Loucy (cell line): ENCODE measurements around the gene IER3.

Experiments used
- H2AFZ ChIP-seq: fragments of 200-600 bp; sonication (generic); 2 replicates; pipeline ENCODE4 v1.6.0; 2016; ENCODE audit warnings: antibody characterized with exemption, mild to moderate bottlenecking, low read length, moderate library complexity
- H3F3A ChIP-seq: fragments of 200-600 bp; 2 replicates; pipeline ENCODE4 v1.6.0; 2016; ENCODE audit warnings: antibody characterized with exemption, low read depth, mild to moderate bottlenecking
- H3K27me3 ChIP-seq: fragments of 200-600 bp; sonication (generic); 2 replicates; pipeline ENCODE4 v1.6.1; 2014; ENCODE audit warnings: low read length, mild to moderate bottlenecking; ENCODE audit not compliant: insufficient read depth, poor library complexity, severe bottlenecking
- H3K36me3 ChIP-seq: fragments of 200-600 bp; sonication (generic); 2 replicates; pipeline ENCODE4 v1.6.1; 2016; ENCODE audit warnings: low read length; ENCODE audit not compliant: insufficient read depth
- H3K4me1 ChIP-seq: fragments of 200-600 bp; sonication (generic); 2 replicates; pipeline ENCODE4 v1.5.1; 2014; ENCODE audit warnings: low read length, mild to moderate bottlenecking; ENCODE audit not compliant: insufficient read depth, poor library complexity, severe bottlenecking
- H3K4me2 ChIP-seq: fragments of 200-600 bp; sonication (generic); 2 replicates; pipeline ENCODE4 v1.6.0; 2014; ENCODE audit warnings: antibody characterized with exemption, low read length, low read depth, mild to moderate bottlenecking; ENCODE audit not compliant: poor library complexity, severe bottlenecking
- H3K4me3 ChIP-seq: fragments of 200-600 bp; sonication (generic); 2 replicates; pipeline ENCODE4 v1.5.1; 2014; ENCODE audit warnings: low read length, mild to moderate bottlenecking, mixed read lengths; ENCODE audit not compliant: poor library complexity, severe bottlenecking
- H3K79me2 ChIP-seq: fragments of 200-600 bp; sonication (generic); 2 replicates; pipeline ENCODE4 v1.6.1; 2014; ENCODE audit warnings: low read length; ENCODE audit not compliant: insufficient read depth
- H3K9ac ChIP-seq: fragments of 200-600 bp; sonication (generic); 2 replicates; pipeline ENCODE4 v1.6.0; 2014; ENCODE audit warnings: mild to moderate bottlenecking, low read depth, low read length, moderate library complexity; ENCODE audit not compliant: poor library complexity, severe bottlenecking
- H3K9me2 ChIP-seq: fragments of 200-600 bp; sonication (generic); replicated peaks from 2 replicates; pipeline ENCODE4 v1.6.1; 2016; ENCODE audit warnings: low read depth, low read length, mixed read lengths
- H3K9me3 ChIP-seq: fragments of 200-600 bp; sonication (generic); 2 replicates; pipeline ENCODE4 v1.6.1; 2014; ENCODE audit warnings: mild to moderate bottlenecking, antibody characterized with exemption, low read length, low read depth; ENCODE audit not compliant: insufficient read depth
- H4K20me1 ChIP-seq: fragments of 200-600 bp; sonication (generic); 2 replicates; pipeline ENCODE4 v1.6.0; 2014; ENCODE audit warnings: antibody characterized with exemption, low read length, mild to moderate bottlenecking; ENCODE audit not compliant: insufficient read depth, poor library complexity, severe bottlenecking
- CTCF ChIP-seq: fragments of 200-600 bp; sonication (generic); conservative IDR thresholded peaks from 2 replicates; pipeline ENCODE4 v1.5.1; 2014; ENCODE audit warnings: mild to moderate bottlenecking, antibody characterized with exemption, low read length
- EZH2phosphoT487 ChIP-seq: fragments of 200-600 bp; IDR thresholded peaks from 2 replicates; pipeline ENCODE4 v1.6.1; 2018; ENCODE audit warnings: antibody characterized with exemption, mild to moderate bottlenecking, moderate library complexity, borderline replicate concordance

The IER3 gene

GRCh38 chr6:30774701-30775100, 30.4 kb upstream of the IER3 start:
- no peaks in the 10 kb centered on the region for H3F3A ChIP-seq
- H4K20me1 ChIP-seq, result no peaks in the 10 kb centered on the region
- no peaks in the 10 kb centered on the region for H3K27me3 ChIP-seq
- no peaks in the 10 kb centered on the region for H3K9me3 ChIP-seq
- H3K79me2 ChIP-seq, result no peaks in the 10 kb centered on the region
- H3K36me3 ChIP-seq, result no peaks in the 10 kb centered on the region
- no peak overlapping the region for H3K9ac ChIP-seq
- H2AFZ ChIP-seq, result no peak overlapping the region
- H3K4me2 ChIP-seq, result no peak overlapping the region
- H3K4me1 ChIP-seq, result peaks cover 4% of the 10 kb centered on the region
- H3K4me3 ChIP-seq, result no peak overlapping the region
- no peak for TF ChIP-seq CTCF
- no peak for TF ChIP-seq EZH2phosphoT487
- H3K9me2 ChIP-seq, result no peaks in the 10 kb centered on the region

- no peak overlapping the region for H3K9ac ChIP-seq
- H3K4me3 ChIP-seq, result no peak overlapping the region
- no peaks in the 10 kb centered on the region for H3K9me2 ChIP-seq
- H2AFZ ChIP-seq, result no peak overlapping the region
- no peaks in the 10 kb centered on the region for H3K9me3 ChIP-seq
- H3K4me2 ChIP-seq, result no peak overlapping the region
- H3F3A ChIP-seq, result no peaks in the 10 kb centered on the region
- H3K79me2 ChIP-seq, result no peaks in the 10 kb centered on the region
- peaks cover 20% of the 10 kb centered on the region for H3K4me1 ChIP-seq
- H3K36me3 ChIP-seq, result no peaks in the 10 kb centered on the region
- no peaks in the 10 kb centered on the region for H3K27me3 ChIP-seq
- TF ChIP-seq EZH2phosphoT487 (no peak), CTCF (no peak)
- no peaks in the 10 kb centered on the region for H4K20me1 ChIP-seq
Observed at GRCh38 chr6:30770592-30770991, 26.2 kb upstream of the IER3 start.

- Histone ChIP-seq H3K36me3 (no peaks in the 10 kb centered on the region), H3K4me2 (peak overlapping the region; percentile 66), H2AFZ (no peak overlapping the region), H3K9me3 (no peaks in the 10 kb centered on the region), H3K4me3 (no peak overlapping the region), H3F3A (no peaks in the 10 kb centered on the region), H3K79me2 (no peaks in the 10 kb centered on the region), H3K27me3 (no peaks in the 10 kb centered on the region), H3K9me2 (no peaks in the 10 kb centered on the region), H4K20me1 (no peaks in the 10 kb centered on the region), H3K4me1 (peaks cover 20% of the 10 kb centered on the region), H3K9ac (no peak overlapping the region)
- no peak for TF ChIP-seq EZH2phosphoT487
Observed at GRCh38 chr6:30769853-30770524, 25.6 kb upstream of the IER3 start.
